Measurements from ENCODE around the gene CCDC141. TPM values are rescaled to one million over a fixed set of nuclear protein-coding genes. Genes with fewer than 3 reads are reported as not detected.
"Not testable (repeated sequence)": the region's sequence is repeated elsewhere in the genome, so short reads cannot be mapped to it uniquely, and the experiment has no call there.

CCDC141 gene
- total and polyA plus RNA-seq, 7 donors = under 0.01 to 8.6 (median 3.8) TPM; not detected in 1

DNA sequence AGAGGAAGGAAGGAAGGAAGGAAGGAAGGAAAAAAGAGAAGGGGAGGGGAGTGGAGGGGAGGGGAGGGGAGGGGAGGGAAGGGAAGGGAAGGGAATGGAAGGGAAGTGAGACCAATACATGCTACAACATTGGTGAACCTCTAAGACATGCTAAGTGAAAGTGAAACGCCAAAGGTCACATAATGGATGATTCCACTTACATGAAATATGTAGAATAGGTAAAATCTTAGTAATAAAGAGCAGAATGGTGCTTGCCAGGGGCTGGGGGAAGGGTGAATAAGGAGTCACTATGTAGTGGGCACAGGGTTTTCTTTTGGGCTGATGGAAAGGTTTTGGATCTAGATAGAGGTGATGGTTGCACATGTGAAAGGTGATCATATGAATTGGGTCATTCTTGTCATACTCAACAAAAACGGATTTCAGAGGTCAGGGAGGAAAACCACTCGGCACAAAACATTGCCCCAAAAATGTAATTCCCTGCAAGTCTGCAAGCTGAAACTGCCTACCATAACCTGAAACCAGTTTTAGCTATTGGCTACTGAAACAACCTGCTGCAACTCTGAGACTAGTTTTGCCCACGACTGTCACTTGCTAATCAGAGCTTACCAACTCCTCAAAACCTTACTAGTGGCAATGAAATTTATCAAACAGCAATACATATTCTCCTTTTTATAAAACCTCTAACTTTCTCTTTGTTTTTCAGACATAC is 59.2 kb downstream of the CCDC141 start:
- no peak for DNase-seq
- H3K27me3 ChIP-seq = no peaks in the 10 kb centered on the region
- intact Hi-C loops (cut with DNase I) = no loop called here
- no peaks in the 10 kb centered on the region for H3K4me1 ChIP-seq
- TF ChIP-seq POLR2AphosphoS5 (IDR thresholded peaks at IDR 0.05) (no peak), POLR2A (IDR thresholded peaks at IDR 0.05) (no peak), EP300 (IDR thresholded peaks at IDR 0.05) (no peak)
- TF ChIP-seq, protein P1, sequence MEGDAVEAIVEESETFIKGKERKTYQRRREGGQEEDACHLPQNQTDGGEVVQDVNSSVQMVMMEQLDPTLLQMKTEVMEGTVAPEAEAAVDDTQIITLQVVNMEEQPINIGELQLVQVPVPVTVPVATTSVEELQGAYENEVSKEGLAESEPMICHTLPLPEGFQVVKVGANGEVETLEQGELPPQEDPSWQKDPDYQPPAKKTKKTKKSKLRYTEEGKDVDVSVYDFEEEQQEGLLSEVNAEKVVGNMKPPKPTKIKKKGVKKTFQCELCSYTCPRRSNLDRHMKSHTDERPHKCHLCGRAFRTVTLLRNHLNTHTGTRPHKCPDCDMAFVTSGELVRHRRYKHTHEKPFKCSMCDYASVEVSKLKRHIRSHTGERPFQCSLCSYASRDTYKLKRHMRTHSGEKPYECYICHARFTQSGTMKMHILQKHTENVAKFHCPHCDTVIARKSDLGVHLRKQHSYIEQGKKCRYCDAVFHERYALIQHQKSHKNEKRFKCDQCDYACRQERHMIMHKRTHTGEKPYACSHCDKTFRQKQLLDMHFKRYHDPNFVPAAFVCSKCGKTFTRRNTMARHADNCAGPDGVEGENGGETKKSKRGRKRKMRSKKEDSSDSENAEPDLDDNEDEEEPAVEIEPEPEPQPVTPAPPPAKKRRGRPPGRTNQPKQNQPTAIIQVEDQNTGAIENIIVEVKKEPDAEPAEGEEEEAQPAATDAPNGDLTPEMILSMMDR (IDR thresholded peaks at IDR 0.05) = no peak
- no peaks in the 10 kb centered on the region for H3K36me3 ChIP-seq
- no peak overlapping the region for H3K27ac ChIP-seq
- no peak overlapping the region for H3K4me3 ChIP-seq
- no peaks in the 10 kb centered on the region for H3K9me3 ChIP-seq
- 66 to 68% methylated on average over 4 of the region's 4 CpGs for WGBS, 2 donors

GRCh38 chr2:178989424-178989823 is 60.5 kb downstream of the CCDC141 start:
- DNase-seq; H3K4me3 ChIP-seq; H3K36me3 ChIP-seq; H3K27me3 ChIP-seq; H3K27ac ChIP-seq; H3K9me3 ChIP-seq; H3K4me1 ChIP-seq; intact Hi-C loops (cut with DNase I): not testable (repeated sequence)
- 46 to 80% methylated on average over 1 of the region's 1 CpG for WGBS, 2 donors

DNA sequence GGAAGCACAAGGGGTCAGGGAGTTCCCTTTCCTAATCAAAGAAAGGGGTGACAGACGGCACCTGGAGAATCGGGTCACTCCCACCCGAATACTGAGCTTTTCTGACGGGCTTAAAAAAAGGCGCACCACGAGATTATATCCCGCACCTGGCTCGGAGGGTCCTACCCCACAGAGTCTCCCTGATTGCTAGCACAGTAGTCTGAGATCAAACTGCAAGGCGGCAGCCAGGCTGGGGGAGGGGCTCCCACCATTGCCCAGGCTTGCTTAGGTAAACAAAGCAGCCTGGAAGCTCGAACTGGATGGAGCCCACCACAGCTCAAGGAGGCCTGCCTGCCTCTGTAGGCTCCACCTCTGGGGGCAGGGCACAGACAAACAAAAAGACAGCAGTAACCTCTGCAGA is 67.3 kb downstream of the CCDC141 start:
- intact Hi-C loops (cut with DNase I); DNase-seq: not testable (repeated sequence)

GRCh38 chr2:178980815-178981214 is 69.1 kb downstream of the CCDC141 start:
- WGBS, 2 donors = 89 to 91% methylated on average over 2 of the region's 2 CpGs
- Histone ChIP-seq H3K4me1 (no peaks in the 10 kb centered on the region), H3K36me3 (no peaks in the 10 kb centered on the region), H3K27me3 (no peaks in the 10 kb centered on the region), H3K27ac (no peak overlapping the region), H3K4me3 (no peak overlapping the region), H3K9me3 (no peaks in the 10 kb centered on the region)
- intact Hi-C loops (cut with DNase I) = no loop called here
- no peak for TF ChIP-seq EP300 (IDR thresholded peaks at IDR 0.05)
- no peak for TF ChIP-seq POLR2A (IDR thresholded peaks at IDR 0.05)
- TF ChIP-seq, protein P1 (IDR thresholded peaks at IDR 0.05) = no peak
- TF ChIP-seq POLR2AphosphoS5 (IDR thresholded peaks at IDR 0.05) = no peak
- no peak for DNase-seq

More for the DNA sequence above, 67.3 kb downstream of the CCDC141 start:
- H3K27me3 ChIP-seq, H3K36me3 ChIP-seq, H3K4me1 ChIP-seq, H3K4me3 ChIP-seq, H3K9me3 ChIP-seq, H3K27ac ChIP-seq: not testable (repeated sequence)
- WGBS, 2 donors = 80 to 82% methylated on average over 10 of the region's 10 CpGs

GRCh38 chr2:178978667-178979066 is 71.3 kb downstream of the CCDC141 start:
- no peak for TF ChIP-seq POLR2AphosphoS5 (IDR thresholded peaks at IDR 0.05)
- TF ChIP-seq POLR2A (IDR thresholded peaks at IDR 0.05) = no peak
- no peak for TF ChIP-seq EP300 (IDR thresholded peaks at IDR 0.05)
- TF ChIP-seq, protein P1 (IDR thresholded peaks at IDR 0.05) = no peak
- intact Hi-C loops (cut with DNase I) = no loop called here
- Histone ChIP-seq H3K27ac (no peak overlapping the region), H3K36me3 (no peaks in the 10 kb centered on the region), H3K4me3 (no peak overlapping the region), H3K9me3 (no peaks in the 10 kb centered on the region), H3K27me3 (no peaks in the 10 kb centered on the region), H3K4me1 (no peaks in the 10 kb centered on the region)
- no peak for DNase-seq
- WGBS, 2 donors = 82 to 87% methylated on average over 2 of the region's 2 CpGs

GRCh38 chr2:178976351-178976750 is 73.6 kb downstream of the CCDC141 start:
- Histone ChIP-seq H3K27me3 (no peaks in the 10 kb centered on the region), H3K27ac (no peak overlapping the region), H3K4me1 (no peaks in the 10 kb centered on the region), H3K4me3 (no peak overlapping the region), H3K9me3 (no peaks in the 10 kb centered on the region), H3K36me3 (no peaks in the 10 kb centered on the region)
- intact Hi-C loops (cut with DNase I) = no loop called here
- no peak for DNase-seq
- TF ChIP-seq POLR2A (IDR thresholded peaks at IDR 0.05) (no peak), EP300 (IDR thresholded peaks at IDR 0.05) (no peak), POLR2AphosphoS5 (IDR thresholded peaks at IDR 0.05) (no peak)
- TF ChIP-seq, protein P1 (IDR thresholded peaks at IDR 0.05) = no peak
- 64 to 87% methylated on average over 2 of the region's 2 CpGs for WGBS, 2 donors
